MCF 10A (cell line): ENCODE data around the gene STK40. TPM values are rescaled to one million over a fixed set of nuclear protein-coding genes. Genes with fewer than 3 reads are reported as not detected.

Source experiments
- BruUV-seq: library from RNA; stranded (reverse); fragments of 400-500 nt; replicated peaks from 2 replicates; lab custom pipeline; 2021; lab: Mats Ljungman, UMichigan
- CTCF ChIA-PET: fragments of 300-600 bp; sonication (Branson Sonifier 250); formaldehyde crosslinking; extraction: SDS; loops from one replicate; lab custom pipeline; 2021; ENCODE audit warnings: antibody characterized with exemption, inconsistent platforms; lab: Yijun Ruan, JAX
- POLR2A ChIA-PET: fragments of 300-600, 350-650 bp; sonication (Branson Sonifier 250); formaldehyde crosslinking; extraction: SDS; loops from one replicate; lab custom pipeline; 2020; ENCODE audit warnings: antibody characterized with exemption, inconsistent platforms; lab: Yijun Ruan, JAX
- DNase-seq: peaks from one replicate; pipeline ENCODE4 v3.0.0-alpha.2; 2018; ENCODE audit not compliant: unreplicated experiment
- H3K27ac Mint-ChIP-seq: one replicate; pipeline ENCODE4 v1.8.0; 2022; ENCODE audit warnings: mild to moderate bottlenecking, low read depth, mixed read lengths; ENCODE audit not compliant: unreplicated experiment
- H3K27me3 Mint-ChIP-seq: one replicate; pipeline ENCODE4 v1.8.0; 2022; ENCODE audit warnings: mixed read lengths; ENCODE audit not compliant: insufficient read depth, unreplicated experiment
- H3K36me3 Mint-ChIP-seq: one replicate; pipeline ENCODE4 v1.8.0; 2022; ENCODE audit warnings: mild to moderate bottlenecking, moderate library complexity, mixed read lengths; ENCODE audit not compliant: insufficient read depth, unreplicated experiment
- H3K4me1 Mint-ChIP-seq: one replicate; pipeline ENCODE4 v1.8.0; 2022; ENCODE audit warnings: mixed read lengths; ENCODE audit not compliant: insufficient read depth, unreplicated experiment
- H3K4me3 Mint-ChIP-seq: one replicate; pipeline ENCODE4 v1.8.0; 2022; ENCODE audit warnings: mild to moderate bottlenecking, moderate library complexity, mixed read lengths; ENCODE audit not compliant: unreplicated experiment
- H3K9me3 Mint-ChIP-seq: one replicate; pipeline ENCODE4 v1.8.0; 2022; ENCODE audit warnings: mixed read lengths; ENCODE audit not compliant: unreplicated experiment
- CTCF ChIP-seq: fragments of 200-600 bp; IDR thresholded peaks from one replicate; pipeline ENCODE4 v1.8.0; 2022; ENCODE audit warnings: antibody characterized with exemption, mild to moderate bottlenecking; ENCODE audit not compliant: unreplicated experiment
- intact Hi-C: fragments of 100-400 bp; cut with micrococcal nuclease; formaldehyde crosslinking; loops from 2 replicates; pipeline ENCODE4 v1.14.1; 2022
- total RNA-seq: library from RNA; stranded (reverse); gene quantifications from 2 replicates; pipeline ENCODE4 v1.2.3, GENCODE V29; 2022

STK40 gene
- total RNA-seq, 1 experiment from 2014 or later, result 44.0 TPM

- Mint-ChIP-seq H3K4me1 (peaks cover 24% of the 10 kb centered on the region), H3K4me3 (no peak overlapping the region), H3K9me3 (no peaks in the 10 kb centered on the region), H3K27ac (peak overlapping the region; percentile 31), H3K36me3 (peaks cover 16% of the 10 kb centered on the region), H3K27me3 (no peaks in the 10 kb centered on the region)
- no peak for DNase-seq
- TF ChIP-seq CTCF, result no peak
- intact Hi-C loops, result no loop called here
- ChIA-PET POLR2A (interaction anchor here (0.6 kb wide), 1 partner anchor 243 kb away, joined by 5 read pairs; no protein-coding TSS in a partner anchor), CTCF (interaction anchor here (0.6 to 1.8 kb wide), 6 partner anchors 9 to 238 kb away, joined by 3 to 7 read pairs (median 4); no protein-coding TSS in a partner anchor)
- no TSS peak for BruUV-seq
Observed at GRCh38 chr1:36381405-36381804, 4.3 kb downstream of the STK40 start.

GRCh38 chr1:36380782-36381181 lies 4.9 kb downstream of the STK40 start:
- ChIA-PET CTCF (interaction anchor here (0.8 to 1.0 kb wide), 2 partner anchors 11 to 38 kb away, joined by 4 read pairs; no protein-coding TSS in a partner anchor), POLR2A (no interaction called here)
- intact Hi-C loops, result no loop called here
- Mint-ChIP-seq H3K36me3 (peaks cover 15% of the 10 kb centered on the region), H3K4me3 (no peak overlapping the region), H3K27me3 (no peaks in the 10 kb centered on the region), H3K27ac (no peak overlapping the region), H3K9me3 (no peaks in the 10 kb centered on the region), H3K4me1 (peaks cover 24% of the 10 kb centered on the region)
- BruUV-seq, result no TSS peak
- no peak for DNase-seq
- no peak for TF ChIP-seq CTCF

GRCh38 chr1:36380143-36380619 lies 5.5 kb downstream of the STK40 start:
- Mint-ChIP-seq H3K4me1 (peaks cover 24% of the 10 kb centered on the region), H3K4me3 (no peak overlapping the region), H3K36me3 (peaks cover 15% of the 10 kb centered on the region)

More at GRCh38 chr1:36380143-36380619, 5.5 kb downstream of the STK40 start:
- no peak for DNase-seq
- no peaks in the 10 kb centered on the region for H3K9me3 Mint-ChIP-seq
- H3K27me3 Mint-ChIP-seq, result no peaks in the 10 kb centered on the region
- H3K27ac Mint-ChIP-seq, result no peak overlapping the region
- CTCF ChIA-PET, result no interaction called here
- POLR2A ChIA-PET, result interaction anchor here (1.6 kb wide), 1 partner anchor 17 kb away, joined by 3 read pairs; the partner anchor contains the start of gene LSM10
- no peak for TF ChIP-seq CTCF
- BruUV-seq, result no TSS peak
- intact Hi-C loops, result no loop called here
